ENCODE data around the gene MACROH2A1.

Gene MACROH2A1

GRCh38 chr5:135398855-135399793 lies at the start of gene MACROH2A1:
Gene MACROH2A1, minus strand, starts transcription at chr5:135399231. Its CDS starts 10,138 bp downstream, at chr5:135389093.
- FAIRE-seq = no peak

DNA sequence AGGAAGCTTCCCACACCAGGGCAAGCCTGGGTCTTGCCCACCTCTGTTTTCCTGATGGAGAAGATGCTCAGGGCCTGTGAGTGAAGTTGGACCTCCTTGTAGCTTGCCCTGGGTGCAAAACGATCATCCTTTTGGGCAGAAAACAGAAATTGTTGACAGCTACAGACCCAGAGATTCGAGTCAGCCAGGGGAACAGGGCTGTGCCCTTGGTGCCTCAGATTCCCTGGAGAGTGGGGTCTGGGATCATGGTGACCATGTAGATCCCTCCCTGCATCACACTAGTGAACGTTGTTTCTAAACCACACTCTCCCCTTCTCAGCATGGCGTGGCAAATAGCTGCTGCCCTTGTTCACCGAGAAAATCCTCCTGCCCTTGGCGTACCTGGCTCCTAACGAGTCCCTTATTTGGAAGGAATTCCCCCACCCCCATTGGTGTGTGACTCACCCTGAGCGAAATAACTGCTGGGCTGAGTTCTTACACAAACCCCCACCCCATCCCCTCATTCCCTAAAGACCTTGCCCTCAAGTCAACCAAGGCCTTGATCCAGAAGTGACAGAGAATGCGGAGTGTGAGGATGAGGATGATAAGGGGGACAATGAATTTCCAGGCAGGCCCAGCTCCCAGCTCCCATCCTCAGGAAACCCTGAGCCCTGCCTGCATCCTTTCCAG lies 49.2 kb upstream of the MACROH2A1 start:
- FAIRE-seq = no peak

DNA sequence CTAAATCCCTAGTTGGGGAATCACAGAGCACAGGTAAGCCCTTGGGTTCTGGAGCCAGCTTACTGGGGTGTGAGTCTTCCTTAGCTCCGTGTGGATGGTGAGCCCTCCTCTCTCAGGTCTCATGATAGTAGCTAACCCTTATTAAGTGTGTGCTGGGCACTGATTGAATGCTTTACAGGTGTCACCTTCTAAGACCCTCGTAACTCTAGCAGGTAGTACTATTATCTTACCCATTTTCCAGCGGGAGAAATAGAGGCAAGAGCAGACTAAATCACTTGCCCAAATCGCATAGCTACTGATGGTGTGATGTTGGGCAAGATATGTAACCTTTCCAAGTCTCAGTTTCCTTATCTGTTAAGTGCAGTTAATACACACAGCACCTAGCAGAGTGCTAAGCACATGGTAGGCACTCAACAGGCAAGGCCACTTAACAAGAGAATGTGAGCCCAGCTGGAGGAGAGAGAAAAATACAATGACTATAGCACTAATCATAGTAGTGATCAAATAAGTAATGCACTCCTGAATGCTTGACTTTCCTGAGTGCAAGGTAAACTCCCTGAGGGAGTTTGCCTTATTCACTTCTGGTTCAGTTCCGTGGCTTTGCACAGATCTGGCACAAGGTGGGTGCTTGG lies 48.4 kb upstream of the MACROH2A1 start, which contains the start of gene DCANP1:
Gene DCANP1 (minus strand): TSS at position 51 of the 632 bp plus-strand sequence. CDS start 240 bp downstream, outside the sequence.
- no peak for FAIRE-seq

DNA sequence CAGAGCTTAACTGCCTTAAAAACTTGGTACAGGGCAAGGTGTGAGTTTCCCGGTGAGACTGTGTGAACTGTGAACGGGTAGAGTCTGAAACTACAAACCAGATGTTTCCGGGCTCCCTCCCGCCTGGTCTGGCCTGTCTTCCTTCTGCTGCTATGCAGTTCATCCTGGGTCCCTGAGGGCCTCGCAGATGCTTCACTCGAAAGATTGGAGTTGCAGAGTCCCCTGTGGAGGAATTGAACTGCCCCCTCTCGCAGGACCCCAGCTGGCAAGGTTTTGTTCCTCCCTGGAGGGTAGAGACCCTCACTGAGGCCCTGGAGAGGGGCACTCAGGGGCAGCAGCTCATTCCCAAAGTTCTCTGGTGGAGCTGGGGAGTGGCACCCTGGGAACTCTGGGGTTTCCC lies 47.6 kb upstream of the MACROH2A1 start:
- FAIRE-seq = no peak

- no peak for FAIRE-seq
Measured at GRCh38 chr5:135446206-135446605, 47.2 kb upstream of the MACROH2A1 start.

DNA sequence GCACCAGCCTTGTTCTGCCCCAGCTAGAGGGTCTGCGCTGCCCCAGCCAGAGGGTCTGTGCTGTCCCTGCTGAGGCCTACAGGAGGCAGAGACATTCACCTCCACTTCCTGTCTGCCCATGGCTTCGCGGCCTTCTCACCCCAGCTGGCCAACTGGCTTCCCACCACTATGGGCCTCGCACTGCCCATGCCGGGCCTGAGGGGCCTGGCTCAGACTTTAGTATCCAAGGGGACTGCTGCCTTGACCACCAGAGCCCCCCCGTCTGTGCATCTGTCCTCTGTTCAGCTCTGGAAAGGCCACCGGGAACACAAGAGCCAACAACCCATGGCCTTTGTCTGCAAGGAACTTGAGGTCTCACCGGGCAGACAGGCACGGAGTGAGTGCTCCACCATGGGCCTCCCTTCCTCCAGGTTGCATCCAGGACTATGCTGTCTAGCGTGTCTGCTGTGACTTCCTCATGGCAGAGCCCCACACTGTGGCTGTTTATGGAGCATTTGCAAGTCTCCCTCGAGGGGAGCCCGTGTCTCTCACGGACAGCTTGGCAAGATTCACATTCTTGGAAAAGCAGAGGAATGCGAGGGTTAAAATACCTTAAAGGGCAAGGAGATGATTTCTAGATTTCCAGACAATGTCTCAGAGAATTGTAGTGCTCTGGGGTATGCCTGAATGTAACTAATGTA lies 46.4 kb upstream of the MACROH2A1 start:
- no peak for FAIRE-seq

GRCh38 chr5:135444881-135445280 lies 45.9 kb upstream of the MACROH2A1 start:
- no peak for FAIRE-seq

DNA sequence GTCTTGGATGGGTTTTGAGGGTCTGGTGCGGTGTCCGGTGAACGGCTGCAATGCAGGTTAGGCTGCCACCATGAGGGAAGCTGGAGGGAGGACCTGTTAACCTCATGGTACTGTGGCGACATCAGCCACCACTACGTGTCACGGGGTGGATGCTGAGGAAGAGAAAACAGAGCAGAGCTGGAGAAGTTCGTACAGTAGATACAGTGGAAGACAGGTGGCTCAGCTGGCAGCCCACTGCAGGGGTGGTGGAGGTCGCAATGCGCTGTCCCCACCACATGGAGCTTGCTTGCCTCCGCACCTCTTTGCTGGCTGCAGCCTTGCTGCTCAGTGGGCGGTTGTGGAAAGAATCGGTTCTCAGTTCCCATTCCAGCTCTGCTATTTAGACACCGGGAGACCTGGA lies 45.3 kb upstream of the MACROH2A1 start:
- no peak for FAIRE-seq

DNA sequence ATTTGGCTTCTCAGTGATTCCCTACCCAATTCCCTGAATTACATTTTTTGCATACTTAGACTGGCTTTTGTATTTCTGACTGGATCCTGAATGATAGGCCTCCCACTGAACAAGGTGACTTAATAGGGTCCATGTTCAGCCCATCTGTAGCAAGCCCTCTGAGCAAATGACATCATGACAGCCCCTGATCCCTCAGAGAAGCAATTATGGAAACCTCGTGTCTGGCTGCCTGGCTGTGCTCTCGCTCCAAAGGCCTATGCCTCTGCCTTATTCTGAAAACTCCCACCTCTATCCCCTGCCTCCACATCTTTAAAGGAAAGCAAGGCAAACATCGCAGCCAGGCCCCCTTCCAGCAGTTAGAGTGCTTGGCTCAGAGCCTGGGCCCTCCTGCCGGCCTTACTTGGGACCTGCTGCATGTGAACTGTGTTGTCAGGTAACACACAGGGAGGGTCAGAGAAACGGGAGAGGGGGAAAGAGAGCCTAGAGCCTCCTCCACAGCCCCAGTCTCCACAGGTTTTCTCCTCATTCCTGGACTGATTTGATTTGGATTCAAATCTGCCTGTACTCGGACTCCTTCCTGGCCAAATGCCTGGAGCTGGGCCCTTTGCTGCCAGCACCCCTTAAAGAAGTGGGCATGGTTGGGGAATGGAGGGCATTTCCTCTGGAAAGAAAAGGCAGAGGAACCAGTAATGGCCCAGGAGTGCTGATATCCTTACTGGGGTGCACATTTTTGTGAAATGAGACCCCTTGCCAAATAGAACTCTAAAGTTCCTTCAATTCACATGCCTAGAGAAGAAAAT lies 44.3 kb upstream of the MACROH2A1 start:
- FAIRE-seq = no peak

- FAIRE-seq = no peak
Measured at GRCh38 chr5:135442431-135443160, 43.6 kb upstream of the MACROH2A1 start.

DNA sequence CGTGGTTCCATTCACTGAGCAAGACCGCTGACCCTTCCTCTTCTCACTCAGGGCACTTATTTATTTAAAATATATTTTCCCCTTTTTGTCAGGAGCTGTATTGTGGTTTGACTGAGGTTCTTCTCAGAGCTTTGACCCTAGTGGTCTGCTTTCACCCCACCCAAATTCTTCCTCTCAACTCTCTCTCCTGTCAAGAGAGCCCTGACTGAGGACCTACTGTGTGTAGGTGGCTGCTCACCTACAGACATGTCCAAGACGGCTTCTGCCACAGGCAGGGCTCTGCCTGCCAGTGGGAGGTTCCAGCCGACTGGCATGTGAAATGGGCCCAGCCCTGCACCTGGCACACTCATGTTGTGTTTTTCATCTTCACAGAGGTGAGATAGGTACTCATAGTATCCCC lies 42.9 kb upstream of the MACROH2A1 start:
- no peak for FAIRE-seq

GRCh38 chr5:135441350-135441831 lies 42.4 kb upstream of the MACROH2A1 start:
- FAIRE-seq = no peak

DNA sequence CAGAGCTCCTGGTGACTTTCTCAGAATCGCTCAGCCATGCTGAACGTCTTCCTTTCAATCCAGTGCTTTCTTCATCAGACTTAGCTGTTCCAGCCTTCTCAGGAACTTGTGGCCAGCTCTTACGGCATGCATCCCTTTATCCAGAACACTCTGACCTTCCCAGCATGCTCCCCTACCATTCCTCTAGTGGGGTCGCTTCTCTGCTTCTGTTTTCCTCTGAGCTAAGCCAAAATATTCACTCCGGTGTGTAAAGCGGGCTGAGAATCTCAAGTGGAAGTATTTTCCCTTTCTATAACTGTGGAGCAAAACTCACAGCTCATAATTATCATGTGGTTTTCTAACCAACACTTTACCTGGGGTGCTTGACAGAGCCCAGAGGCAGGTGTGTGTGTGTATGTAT lies 41.9 kb upstream of the MACROH2A1 start:
- no peak for FAIRE-seq

GRCh38 chr5:135439231-135440205 lies 40.5 kb upstream of the MACROH2A1 start:
- FAIRE-seq = no peak

- FAIRE-seq = no peak
Measured at GRCh38 chr5:135438636-135439221, 39.7 kb upstream of the MACROH2A1 start.

DNA sequence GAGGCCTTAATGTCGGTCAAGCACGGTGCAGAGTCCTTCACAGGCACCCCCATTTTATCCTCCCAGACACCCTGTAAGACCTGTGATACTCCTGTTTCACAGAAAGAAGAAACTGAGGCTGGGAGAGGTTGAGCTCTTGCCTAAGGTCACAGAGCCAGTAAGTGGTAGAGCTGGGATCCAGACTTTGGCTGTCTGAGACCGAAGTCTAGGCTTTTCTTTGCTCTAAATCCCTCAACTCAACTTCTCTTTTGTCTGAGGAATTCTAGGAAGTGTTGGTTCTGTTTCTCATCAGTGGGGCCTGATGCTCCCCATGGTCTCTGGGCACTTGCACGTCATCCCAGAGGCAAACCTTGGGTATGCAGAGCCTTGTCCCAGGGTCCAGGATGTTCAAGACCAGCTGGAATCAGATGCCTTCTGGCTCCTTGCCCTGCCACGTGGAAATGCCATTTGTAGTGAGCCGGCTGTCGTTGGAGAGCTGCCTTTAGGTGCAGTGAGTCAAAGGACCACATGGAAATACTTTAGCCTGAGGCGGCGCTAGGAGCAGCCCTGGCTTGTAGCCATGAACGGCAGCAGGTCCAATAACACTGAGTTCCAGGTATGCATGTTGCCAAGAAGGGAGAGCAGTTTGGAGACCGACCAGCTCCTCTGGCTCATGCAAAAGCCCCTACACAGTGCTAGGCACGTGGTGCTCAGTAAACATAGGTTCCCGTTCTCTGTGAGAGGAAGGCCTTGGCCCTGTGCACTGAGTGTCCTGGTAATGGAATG lies 38.9 kb upstream of the MACROH2A1 start:
- FAIRE-seq = no peak

GRCh38 chr5:135437422-135437795 lies 38.4 kb upstream of the MACROH2A1 start:
- no peak for FAIRE-seq

DNA sequence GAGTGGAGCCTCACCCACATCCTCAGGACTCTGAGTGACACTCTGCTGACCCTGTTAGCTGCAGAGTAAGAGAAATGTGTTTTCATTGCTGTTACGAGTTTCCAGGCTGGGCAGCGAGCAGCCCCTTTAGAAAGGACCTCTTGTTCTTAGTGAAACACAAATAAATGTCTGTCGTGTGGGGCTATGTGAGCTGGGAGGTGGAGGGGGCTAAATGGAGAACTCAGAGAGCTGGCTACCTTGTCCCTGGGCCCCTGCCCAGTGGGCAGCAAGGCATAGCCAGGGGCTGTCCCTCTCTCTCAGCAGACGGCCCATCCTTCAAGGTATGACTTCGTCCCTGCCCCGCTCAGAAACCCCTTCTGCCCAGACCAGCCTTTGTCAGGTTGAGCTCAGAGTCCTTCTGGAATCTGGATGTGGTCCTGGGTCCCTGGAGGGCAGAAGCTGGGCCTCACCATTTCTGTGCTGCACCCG lies 38.0 kb upstream of the MACROH2A1 start:
- FAIRE-seq = no peak
